ENCODE data around the gene UBFD1.

GRCh38 chr16:23566724-23567123 is 9.2 kb downstream of the UBFD1 start:
- TF ChIP-seq CTCF (IDR thresholded peaks at IDR 0.05; ENCODE audit: low read depth, low read length) (no peak), EZH2phosphoT487 (IDR thresholded peaks at IDR 0.05; ENCODE audit: low read depth) (no peak)

Measured in OCI-LY3 (cell line).